Upper lobe of left lung (tissue), 4 donors: Measurements from ENCODE around the gene DHRS7B.

Experiments used
- CTCF ChIP-seq, 6 experiments: fragments of 450-650 bp in 4 of 6; fragments of 200-600 bp in 2 of 6; sonication (generic) in 2 of 6; IDR thresholded peaks; one replicate each; pipeline ENCODE4 v1.5.1; 2016 to 2019; ENCODE audit warnings: antibody characterized with exemption in 6 of 6
- EP300 ChIP-seq, 4 donors: sonication (generic); formaldehyde crosslinking; IDR thresholded peaks; one replicate each; pipeline ENCODE4 v1.5.1; 2017; ENCODE audit warnings: antibody characterized with exemption in 4 of 4, control low read depth in 2 of 4
- POLR2A ChIP-seq, 4 donors: fragments of 450-650 bp; IDR thresholded peaks; one replicate each; pipeline ENCODE4 v1.5.1; 2016 to 2017; ENCODE audit warnings: antibody characterized with exemption in 4 of 4, mild to moderate bottlenecking in 2 of 4
- POLR2AphosphoS5 ChIP-seq, 2 donors: sonication (generic); formaldehyde crosslinking; IDR thresholded peaks; one replicate each; pipeline ENCODE4 v1.5.1; 2017; ENCODE audit warnings: antibody characterized with exemption in 2 of 2

- TF ChIP-seq CTCF (IDR thresholded peaks at IDR 0.05) (no peak), POLR2A (IDR thresholded peaks at IDR 0.05) (no peak), POLR2AphosphoS5 (IDR thresholded peaks at IDR 0.05) (no peak), EP300 (IDR thresholded peaks at IDR 0.05) (no peak)
These were observed 902 bp upstream of the DHRS7B start for GRCh38 chr17:21125862-21126261.
